ENCODE results near the gene NCOA7.
A peak's percentile ranks its signal among the peaks of the same experiment; 100 is the strongest.

DNA sequence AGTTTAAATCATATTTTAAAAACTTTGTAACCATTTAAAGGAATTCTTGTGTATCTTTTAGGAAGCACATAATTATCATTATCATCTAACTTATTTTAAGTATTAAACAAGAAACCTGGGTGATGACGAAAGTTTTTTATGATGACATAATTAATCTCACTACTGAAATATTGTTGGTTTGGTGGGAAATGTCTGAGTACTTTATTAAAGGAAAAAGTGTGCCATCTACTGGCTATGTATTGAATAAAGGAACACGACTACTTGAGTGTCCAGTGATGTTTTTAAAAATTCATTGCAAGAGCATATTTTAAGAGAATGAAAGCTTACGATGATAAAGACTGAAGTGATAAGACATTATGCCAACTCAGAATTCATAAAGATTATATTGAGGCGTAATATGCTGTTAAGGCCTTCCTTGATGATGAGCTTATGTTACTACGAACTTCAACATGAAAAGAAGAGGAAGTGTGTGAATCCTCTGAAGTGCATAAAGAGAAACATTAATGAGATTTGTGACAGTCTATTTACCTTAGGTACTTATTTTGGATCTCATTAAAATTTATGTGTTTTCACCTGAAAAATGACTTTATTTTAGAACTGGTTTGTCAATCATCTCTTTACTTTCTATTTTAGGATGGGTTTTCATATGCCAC is 183.6 kb downstream of the NCOA7 start:
- TF ChIP-seq, protein P1, sequence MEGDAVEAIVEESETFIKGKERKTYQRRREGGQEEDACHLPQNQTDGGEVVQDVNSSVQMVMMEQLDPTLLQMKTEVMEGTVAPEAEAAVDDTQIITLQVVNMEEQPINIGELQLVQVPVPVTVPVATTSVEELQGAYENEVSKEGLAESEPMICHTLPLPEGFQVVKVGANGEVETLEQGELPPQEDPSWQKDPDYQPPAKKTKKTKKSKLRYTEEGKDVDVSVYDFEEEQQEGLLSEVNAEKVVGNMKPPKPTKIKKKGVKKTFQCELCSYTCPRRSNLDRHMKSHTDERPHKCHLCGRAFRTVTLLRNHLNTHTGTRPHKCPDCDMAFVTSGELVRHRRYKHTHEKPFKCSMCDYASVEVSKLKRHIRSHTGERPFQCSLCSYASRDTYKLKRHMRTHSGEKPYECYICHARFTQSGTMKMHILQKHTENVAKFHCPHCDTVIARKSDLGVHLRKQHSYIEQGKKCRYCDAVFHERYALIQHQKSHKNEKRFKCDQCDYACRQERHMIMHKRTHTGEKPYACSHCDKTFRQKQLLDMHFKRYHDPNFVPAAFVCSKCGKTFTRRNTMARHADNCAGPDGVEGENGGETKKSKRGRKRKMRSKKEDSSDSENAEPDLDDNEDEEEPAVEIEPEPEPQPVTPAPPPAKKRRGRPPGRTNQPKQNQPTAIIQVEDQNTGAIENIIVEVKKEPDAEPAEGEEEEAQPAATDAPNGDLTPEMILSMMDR (IDR thresholded peaks at IDR 0.05; ENCODE audit: borderline replicate concordance, extremely low read depth, low read length, poor library complexity, severe bottlenecking) = peak; percentile 65
- no peak for TF ChIP-seq EZH2 (IDR thresholded peaks at IDR 0.05; ENCODE audit: borderline replicate concordance, low read depth, low read length, severe bottlenecking)

Measured in DND-41 (cell line).